ENCODE results near the gene KCNK10. TPM values are rescaled to one million over a fixed set of nuclear protein-coding genes. Genes with fewer than 3 reads are reported as not detected.

KCNK10 gene
- total and polyA plus RNA-seq, 10 of the 15 experiments (the other 5 are each of a cell fraction or from before 2014, with no cell fraction given): 0.01 to 0.06 (median 0.02) TPM; not detected in 7

DNA sequence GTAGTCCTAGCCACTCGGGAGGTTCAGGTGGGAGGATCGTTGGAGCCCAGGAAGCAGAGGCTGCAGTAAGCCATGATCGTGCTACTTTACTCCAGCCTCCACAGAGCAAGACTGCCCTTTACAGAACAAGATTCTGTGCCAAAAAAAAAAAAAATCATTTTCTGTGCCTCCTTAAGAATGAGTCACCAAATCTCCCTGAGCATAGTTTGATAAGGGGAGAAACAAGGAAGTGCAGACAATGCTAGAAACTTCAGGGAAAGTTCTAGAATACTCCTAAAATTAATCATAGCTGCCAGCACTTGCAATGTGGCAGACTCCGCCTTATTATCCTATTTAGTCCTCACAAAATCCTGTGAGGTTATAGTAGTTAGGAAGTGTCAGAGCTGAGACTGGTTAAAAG lies 74.5 kb downstream of the KCNK10 start (continued):
- TF ChIP-seq, protein P1, sequence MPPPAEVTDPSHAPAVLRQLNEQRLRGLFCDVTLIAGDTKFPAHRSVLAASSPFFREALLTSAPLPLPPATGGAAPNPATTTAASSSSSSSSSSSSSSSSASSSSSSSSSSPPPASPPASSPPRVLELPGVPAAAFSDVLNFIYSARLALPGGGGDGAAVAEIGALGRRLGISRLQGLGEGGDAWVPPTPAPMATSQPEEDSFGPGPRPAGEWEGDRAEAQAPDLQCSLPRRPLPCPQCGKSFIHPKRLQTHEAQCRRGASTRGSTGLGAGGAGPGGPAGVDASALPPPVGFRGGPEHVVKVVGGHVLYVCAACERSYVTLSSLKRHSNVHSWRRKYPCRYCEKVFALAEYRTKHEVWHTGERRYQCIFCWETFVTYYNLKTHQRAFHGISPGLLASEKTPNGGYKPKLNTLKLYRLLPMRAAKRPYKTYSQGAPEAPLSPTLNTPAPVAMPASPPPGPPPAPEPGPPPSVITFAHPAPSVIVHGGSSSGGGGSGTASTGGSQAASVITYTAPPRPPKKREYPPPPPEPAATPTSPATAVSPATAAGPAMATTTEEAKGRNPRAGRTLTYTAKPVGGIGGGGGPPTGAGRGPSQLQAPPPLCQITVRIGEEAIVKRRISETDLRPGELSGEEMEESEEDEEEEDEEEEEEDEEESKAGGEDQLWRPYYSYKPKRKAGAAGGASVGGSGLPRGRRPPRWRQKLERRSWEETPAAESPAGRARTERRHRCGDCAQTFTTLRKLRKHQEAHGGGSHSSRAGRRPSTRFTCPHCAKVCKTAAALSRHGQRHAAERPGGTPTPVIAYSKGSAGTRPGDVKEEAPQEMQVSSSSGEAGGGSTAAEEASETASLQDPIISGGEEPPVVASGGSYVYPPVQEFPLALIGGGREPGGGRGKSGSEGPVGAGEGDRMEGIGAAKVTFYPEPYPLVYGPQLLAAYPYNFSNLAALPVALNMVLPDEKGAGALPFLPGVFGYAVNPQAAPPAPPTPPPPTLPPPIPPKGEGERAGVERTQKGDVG (CRISPR knock-in tag; IDR thresholded peaks at IDR 0.05): no peak
- no peak for TF ChIP-seq CBX3 (IDR thresholded peaks at IDR 0.05; ENCODE audit: borderline replicate concordance, low read depth)
- TF ChIP-seq, protein P2, sequence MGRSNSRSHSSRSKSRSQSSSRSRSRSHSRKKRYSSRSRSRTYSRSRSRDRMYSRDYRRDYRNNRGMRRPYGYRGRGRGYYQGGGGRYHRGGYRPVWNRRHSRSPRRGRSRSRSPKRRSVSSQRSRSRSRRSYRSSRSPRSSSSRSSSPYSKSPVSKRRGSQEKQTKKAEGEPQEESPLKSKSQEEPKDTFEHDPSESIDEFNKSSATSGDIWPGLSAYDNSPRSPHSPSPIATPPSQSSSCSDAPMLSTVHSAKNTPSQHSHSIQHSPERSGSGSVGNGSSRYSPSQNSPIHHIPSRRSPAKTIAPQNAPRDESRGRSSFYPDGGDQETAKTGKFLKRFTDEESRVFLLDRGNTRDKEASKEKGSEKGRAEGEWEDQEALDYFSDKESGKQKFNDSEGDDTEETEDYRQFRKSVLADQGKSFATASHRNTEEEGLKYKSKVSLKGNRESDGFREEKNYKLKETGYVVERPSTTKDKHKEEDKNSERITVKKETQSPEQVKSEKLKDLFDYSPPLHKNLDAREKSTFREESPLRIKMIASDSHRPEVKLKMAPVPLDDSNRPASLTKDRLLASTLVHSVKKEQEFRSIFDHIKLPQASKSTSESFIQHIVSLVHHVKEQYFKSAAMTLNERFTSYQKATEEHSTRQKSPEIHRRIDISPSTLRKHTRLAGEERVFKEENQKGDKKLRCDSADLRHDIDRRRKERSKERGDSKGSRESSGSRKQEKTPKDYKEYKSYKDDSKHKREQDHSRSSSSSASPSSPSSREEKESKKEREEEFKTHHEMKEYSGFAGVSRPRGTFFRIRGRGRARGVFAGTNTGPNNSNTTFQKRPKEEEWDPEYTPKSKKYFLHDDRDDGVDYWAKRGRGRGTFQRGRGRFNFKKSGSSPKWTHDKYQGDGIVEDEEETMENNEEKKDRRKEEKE (IDR thresholded peaks at IDR 0.05): no peak
- TF ChIP-seq TCF12 (IDR thresholded peaks at IDR 0.05; ENCODE audit: low read depth, low read length): no peak
- no peak for TF ChIP-seq JUNB (IDR thresholded peaks at IDR 0.05)
- no peak for TF ChIP-seq HDGF (IDR thresholded peaks at IDR 0.05)
- TF ChIP-seq ZNF207 (IDR thresholded peaks at IDR 0.05; ENCODE audit: borderline replicate concordance): no peak

DNA sequence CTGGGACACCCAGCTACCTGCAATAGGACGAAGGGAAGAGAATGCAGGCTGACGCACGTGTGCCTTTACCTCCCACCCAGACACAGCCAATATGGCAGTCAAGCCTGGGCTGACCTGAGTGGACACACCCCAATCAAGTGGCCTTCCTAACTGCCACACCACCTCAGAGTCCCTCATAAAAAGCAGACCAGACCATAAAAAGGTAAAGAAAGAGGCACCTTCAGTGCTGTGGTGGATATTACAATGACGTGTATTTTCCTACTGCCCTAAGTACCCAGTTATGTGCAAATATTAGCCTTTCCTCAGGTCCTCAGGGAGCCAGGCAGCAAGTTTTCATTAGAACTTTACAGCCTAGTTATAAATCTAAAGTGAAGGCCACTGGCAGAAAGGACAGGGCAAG lies 75.8 kb downstream of the KCNK10 start:
- H3K4me3 ChIP-seq: no peak overlapping the region
- H3K36me3 ChIP-seq (ENCODE audit: control insufficient read depth in 2 of 2, insufficient read depth in 2 of 2, low read length in 1 of 2): no peaks in the 10 kb centered on the region
- DNase-seq (ENCODE audit: low read depth, low spot score) (no peak), ATAC-seq (no peak), FAIRE-seq (no peak)
- no peak overlapping the region for H2AFZ ChIP-seq (ENCODE audit: control insufficient read depth, low read depth, low read length)
- BruUV-seq (replicated peaks): no TSS peak
- no peaks in the 10 kb centered on the region for H3K79me2 ChIP-seq (ENCODE audit: control insufficient read depth, insufficient read depth, low read length)
- H3K27me3 ChIP-seq (replicated peaks in 1 of 2; ENCODE audit: control insufficient read depth in 2 of 2, insufficient read depth in 2 of 2, low read length in 1 of 2): no peaks in the 10 kb centered on the region
- in situ Hi-C loops (cut with MboI): no loop called here
- intact Hi-C loops (cut with micrococcal nuclease; ENCODE audit: unreplicated experiment): no loop called here
- no peaks in the 10 kb centered on the region for H3K4me1 ChIP-seq (ENCODE audit: control insufficient read depth, insufficient read depth, low read length)
- H3K4me2 ChIP-seq (ENCODE audit: control insufficient read depth, insufficient read depth): no peak overlapping the region
- no peaks in the 10 kb centered on the region for H3K9me3 ChIP-seq (replicated peaks; ENCODE audit: control insufficient read depth, insufficient read depth, low read length)
- RAD21 ChIA-PET (ENCODE audit: unreplicated experiment): no interaction called here
- H3K27ac ChIP-seq (ENCODE audit: control insufficient read depth, insufficient read depth): no peak overlapping the region
- H4K20me1 ChIP-seq (ENCODE audit: control insufficient read depth, insufficient read depth): no peaks in the 10 kb centered on the region
- POLR2A ChIA-PET: no interaction called here
- no peak overlapping the region for H3K9ac ChIP-seq (ENCODE audit: control insufficient read depth, insufficient read depth, low read length)
- WGBS (ENCODE audit: insufficient coverage, insufficient replicate concordance, low lambda C conversion rate, missing lambda C conversion rate): 53% methylated on average over 4 of the region's 4 CpGs
- SMC1A ChIA-PET (ENCODE audit: uncharacterized antibody, unreplicated experiment): interaction anchor here (0.6 kb wide), 1 partner anchor 79 kb away, joined by 3 read pairs; no protein-coding TSS in a partner anchor
- CTCF ChIA-PET: interaction anchor here (2.1 kb wide), 1 partner anchor 13 kb away, joined by 8 read pairs; no protein-coding TSS in a partner anchor
- TF ChIP-seq PAX5 (IDR thresholded peaks at IDR 0.05; ENCODE audit: borderline replicate concordance, low read depth, low read length) (no peak), IKZF2 (IDR thresholded peaks at IDR 0.05) (no peak), SP1 (IDR thresholded peaks at IDR 0.05; ENCODE audit: low read depth, low read length) (no peak), BCL11A (IDR thresholded peaks at IDR 0.05; ENCODE audit: low read depth, low read length) (no peak), IRF5 (IDR thresholded peaks at IDR 0.05; ENCODE audit: borderline replicate concordance) (no peak)
- TF ChIP-seq, protein P1 (CRISPR knock-in tag; IDR thresholded peaks at IDR 0.05): no peak
